HEK293T (cell line): ENCODE results near the gene MIOX.

Source experiments
- CTCF ChIA-PET: fragments of 350-600 bp; formaldehyde crosslinking; extraction: SDS; loops from one replicate; lab custom pipeline; 2021; ENCODE audit warnings: antibody characterized with exemption, inconsistent platforms; lab: Yijun Ruan, JAX
- POLR2A ChIA-PET: fragments of 350-600 bp; formaldehyde crosslinking; extraction: SDS; loops from one replicate; lab custom pipeline; 2020; ENCODE audit warnings: antibody characterized with exemption, inconsistent platforms; lab: Yijun Ruan, JAX
- DNase-seq: peaks from one replicate; pipeline ENCODE4 v3.0.0; 2012; ENCODE audit warnings: mixed read lengths; ENCODE audit errors: extremely low spot score
- ARNT ChIP-seq: fragments of 450-650 bp; IDR thresholded peaks from 2 replicates; pipeline ENCODE4 v1.6.1; 2017; ENCODE audit warnings: mild to moderate bottlenecking
- BHLHE40 ChIP-seq: fragments of 450-650 bp; IDR thresholded peaks from 2 replicates; pipeline ENCODE4 v1.6.1; 2016; ENCODE audit warnings: mild to moderate bottlenecking, moderate library complexity, borderline replicate concordance
- CTBP1 ChIP-seq: fragments of 450-650 bp; IDR thresholded peaks from 2 replicates; pipeline ENCODE4 v1.6.1; 2016; ENCODE audit warnings: borderline replicate concordance
- ELF4 ChIP-seq: fragments of 450-650 bp; IDR thresholded peaks from 2 replicates; pipeline ENCODE4 v1.6.1; 2017; ENCODE audit warnings: antibody characterized with exemption
- FOXA1 ChIP-seq: fragments of 450-650 bp; IDR thresholded peaks from 2 replicates; pipeline ENCODE4 v1.6.1; 2016; ENCODE audit warnings: mild to moderate bottlenecking
- FOXK2 ChIP-seq: fragments of 450-650 bp; IDR thresholded peaks from 2 replicates; pipeline ENCODE4 v1.6.1; 2016; ENCODE audit warnings: mild to moderate bottlenecking
- FOXM1 ChIP-seq: fragments of 450-650 bp; IDR thresholded peaks from 2 replicates; pipeline ENCODE4 v1.6.1; 2017; ENCODE audit warnings: mild to moderate bottlenecking, borderline replicate concordance
- HDGF ChIP-seq: fragments of 450-650 bp; IDR thresholded peaks from 2 replicates; pipeline ENCODE4 v1.6.1; 2017; ENCODE audit warnings: antibody characterized with exemption, borderline replicate concordance
- L3MBTL2 ChIP-seq: fragments of 450-650 bp; conservative IDR thresholded peaks from 2 replicates; pipeline ENCODE4 v1.6.1; 2016; ENCODE audit warnings: mild to moderate bottlenecking
- LEF1 ChIP-seq: fragments of 450-650 bp; IDR thresholded peaks from 2 replicates; pipeline ENCODE4 v1.6.1; 2017; ENCODE audit warnings: mild to moderate bottlenecking, borderline replicate concordance
- NFRKB ChIP-seq: fragments of 450-650 bp; IDR thresholded peaks from 2 replicates; pipeline ENCODE4 v1.6.1; 2016; ENCODE audit warnings: mild to moderate bottlenecking, moderate library complexity
- SP1 ChIP-seq: fragments of 450-650 bp; IDR thresholded peaks from 2 replicates; pipeline ENCODE4 v1.6.1; 2017
- SUZ12 ChIP-seq: fragments of 450-650 bp; IDR thresholded peaks from 2 replicates; pipeline ENCODE4 v1.6.1; 2016; ENCODE audit warnings: mild to moderate bottlenecking
- TARDBP ChIP-seq: fragments of 450-650 bp; IDR thresholded peaks from 2 replicates; pipeline ENCODE4 v1.6.1; 2016
- ZNF384 ChIP-seq: fragments of 450-650 bp; IDR thresholded peaks from 2 replicates; pipeline ENCODE4 v1.6.1; 2016
- TF ChIP-seq, protein P1 (sequence below): fragments of 450-650 bp; IDR thresholded peaks from 2 replicates; pipeline ENCODE4 v1.6.1; 2016

Gene MIOX

DNA sequence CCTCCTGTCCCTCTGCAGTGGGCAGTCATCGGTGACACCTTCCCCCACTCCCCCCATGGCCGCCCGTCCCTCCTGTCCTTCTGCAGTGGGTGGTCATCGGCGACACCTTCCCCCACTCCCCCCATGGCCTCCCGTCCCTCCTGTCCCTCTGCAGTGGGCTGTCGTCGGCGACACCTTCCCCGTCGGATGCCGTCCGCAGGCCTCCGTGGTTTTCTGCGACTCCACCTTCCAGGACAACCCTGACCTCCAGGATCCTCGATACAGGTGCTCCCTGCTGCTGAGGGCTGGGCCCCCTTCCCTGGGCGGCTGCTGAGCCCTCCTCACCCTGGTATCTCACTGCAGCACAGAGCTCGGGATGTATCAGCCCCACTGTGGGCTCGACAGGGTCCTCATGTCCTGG, 2.2 kb downstream of the MIOX start:
- CTCF ChIA-PET, result no interaction called here
- DNase-seq, result no peak
- TF ChIP-seq, protein P1, sequence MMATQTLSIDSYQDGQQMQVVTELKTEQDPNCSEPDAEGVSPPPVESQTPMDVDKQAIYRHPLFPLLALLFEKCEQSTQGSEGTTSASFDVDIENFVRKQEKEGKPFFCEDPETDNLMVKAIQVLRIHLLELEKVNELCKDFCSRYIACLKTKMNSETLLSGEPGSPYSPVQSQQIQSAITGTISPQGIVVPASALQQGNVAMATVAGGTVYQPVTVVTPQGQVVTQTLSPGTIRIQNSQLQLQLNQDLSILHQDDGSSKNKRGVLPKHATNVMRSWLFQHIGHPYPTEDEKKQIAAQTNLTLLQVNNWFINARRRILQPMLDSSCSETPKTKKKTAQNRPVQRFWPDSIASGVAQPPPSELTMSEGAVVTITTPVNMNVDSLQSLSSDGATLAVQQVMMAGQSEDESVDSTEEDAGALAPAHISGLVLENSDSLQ, result no peak
- no peak for TF ChIP-seq NFRKB
- no peak for TF ChIP-seq FOXA1
- TF ChIP-seq L3MBTL2, result no peak
- no peak for TF ChIP-seq LEF1
- TF ChIP-seq FOXK2, result no peak
- TF ChIP-seq ZNF384, result no peak
- TF ChIP-seq HDGF, result no peak
- no peak for TF ChIP-seq ELF4
- no peak for TF ChIP-seq BHLHE40
- no peak for TF ChIP-seq ARNT
- POLR2A ChIA-PET, result no interaction called here

DNA sequence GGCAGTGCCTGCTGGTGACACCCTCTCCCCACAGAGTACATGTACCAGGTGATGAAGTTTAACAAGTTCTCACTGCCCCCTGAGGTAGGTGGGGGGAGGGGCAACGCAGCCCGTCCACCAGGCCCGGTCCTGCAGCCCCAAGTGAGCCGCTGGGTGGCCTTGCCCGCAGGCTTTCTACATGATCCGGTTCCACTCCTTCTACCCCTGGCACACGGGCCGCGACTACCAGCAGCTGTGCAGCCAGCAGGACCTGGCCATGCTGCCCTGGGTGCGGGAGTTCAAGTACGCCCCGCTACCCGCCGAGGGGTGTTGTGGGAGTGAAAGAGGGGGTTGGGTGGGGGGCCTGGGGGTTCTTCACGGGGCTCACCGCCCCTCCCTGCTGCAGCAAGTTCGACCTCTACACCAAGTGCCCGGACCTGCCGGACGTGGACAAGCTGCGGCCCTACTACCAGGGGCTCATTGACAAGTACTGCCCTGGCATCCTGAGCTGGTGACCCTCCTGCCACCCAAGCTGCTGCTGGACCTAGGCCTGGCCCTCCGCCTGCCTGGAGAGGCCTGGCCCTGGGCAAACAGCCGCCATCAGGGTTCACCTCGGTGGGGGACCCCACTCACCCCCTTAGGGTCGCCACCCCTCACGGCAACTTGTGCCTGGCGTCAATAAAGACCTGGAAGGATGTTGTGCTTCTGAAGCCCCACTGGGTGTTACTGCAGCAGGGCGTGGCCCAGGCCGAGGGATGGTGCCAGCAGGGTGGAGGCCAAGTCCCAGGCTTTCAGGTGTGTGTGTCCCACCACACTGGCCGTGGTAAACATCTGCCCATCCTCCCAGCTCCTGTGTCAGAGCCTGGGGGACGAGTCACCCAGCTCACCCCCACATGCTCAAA, 2.9 kb downstream of the MIOX start:
- CTCF ChIA-PET, result interaction anchor here (0.8 kb wide), 1 partner anchor 9 kb away, joined by 4 read pairs; no protein-coding TSS in a partner anchor
- no peak for DNase-seq
- POLR2A ChIA-PET, result no interaction called here
- TF ChIP-seq FOXM1, result no peak
- TF ChIP-seq L3MBTL2, result no peak
- no peak for TF ChIP-seq HDGF
- TF ChIP-seq ARNT, result no peak
- TF ChIP-seq FOXK2, result no peak
- TF ChIP-seq, protein P1, result no peak
- TF ChIP-seq ZNF384, result no peak
- TF ChIP-seq LEF1, result no peak
- no peak for TF ChIP-seq FOXA1
- TF ChIP-seq NFRKB, result no peak
- TF ChIP-seq ELF4, result no peak
- no peak for TF ChIP-seq CTBP1
- TF ChIP-seq TARDBP, result no peak
- no peak for TF ChIP-seq BHLHE40

DNA sequence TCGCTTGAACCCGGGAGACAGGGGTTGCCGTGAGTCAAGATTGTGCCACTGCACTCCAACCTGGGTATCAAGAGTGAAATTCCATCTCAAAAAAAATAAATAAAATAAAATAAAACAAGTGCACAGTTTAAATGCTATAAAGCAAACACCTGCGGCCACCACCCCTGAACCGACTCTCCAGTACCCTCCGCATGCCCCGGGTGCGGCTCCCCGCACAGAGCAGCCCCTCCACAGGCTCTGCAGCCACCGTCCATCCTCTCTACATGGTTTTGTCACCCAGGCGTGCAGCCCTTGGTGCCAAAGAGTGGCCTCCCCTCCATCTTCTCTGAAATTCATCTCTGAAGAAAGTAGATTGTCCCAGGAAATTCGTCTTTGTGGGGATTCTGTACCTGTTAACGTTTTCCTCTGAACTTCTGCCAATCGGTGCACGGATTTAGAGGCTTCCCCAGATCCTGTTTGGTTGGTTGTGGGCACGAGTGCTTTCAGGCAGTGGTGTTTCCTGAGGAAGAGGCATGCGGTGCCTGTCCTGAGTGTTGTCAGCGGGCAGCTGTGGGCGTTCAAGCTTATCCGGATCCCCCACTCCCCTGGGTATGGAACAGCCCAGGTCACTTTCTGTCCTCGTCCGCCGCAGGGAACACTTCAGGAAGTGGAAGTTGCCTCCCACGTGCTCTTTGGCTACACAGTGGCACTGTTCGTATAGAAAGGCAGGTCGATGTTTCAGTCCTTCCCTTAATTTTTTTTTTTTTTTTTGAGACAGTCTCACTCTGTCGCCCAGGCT, 4.1 kb downstream of the MIOX start:
- ChIA-PET POLR2A (no interaction called here), CTCF (interaction anchor here (0.8 kb wide), 1 partner anchor 10 kb away, joined by 4 read pairs; no protein-coding TSS in a partner anchor)
- no peak for TF ChIP-seq FOXA1
- no peak for TF ChIP-seq NFRKB
- no peak for TF ChIP-seq TARDBP
- TF ChIP-seq FOXM1, result no peak
- no peak for TF ChIP-seq LEF1
- no peak for TF ChIP-seq ARNT

DNA sequence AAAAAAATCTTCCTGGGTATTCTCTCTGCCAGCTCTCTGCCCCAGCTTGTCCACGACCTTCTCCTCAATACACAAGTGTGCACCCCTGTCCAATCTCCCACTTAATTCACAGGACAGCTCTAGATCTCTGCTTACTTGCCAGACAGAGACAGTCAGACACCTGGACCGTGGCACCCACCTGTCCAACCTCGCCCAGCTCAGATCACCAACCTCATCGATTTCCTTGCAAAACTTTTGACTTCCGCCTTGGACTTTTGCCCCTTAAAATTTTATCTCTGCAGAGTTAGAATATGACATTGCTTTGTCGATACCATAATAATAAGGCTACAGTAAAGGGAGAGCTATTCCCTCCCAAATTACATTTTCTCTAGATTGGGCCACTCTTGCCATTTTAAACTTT, 10.4 kb downstream of the MIOX start:
- CTCF ChIA-PET, result interaction anchor here (0.5 to 1.8 kb wide), 5 partner anchors 25 to 276 kb away, joined by 3 to 12 read pairs (median 9); partner anchors contain the start of gene SCO2
- TF ChIP-seq ZNF384 (no peak), SUZ12 (no peak), SP1 (no peak), NFRKB (no peak), TARDBP (no peak)
- POLR2A ChIA-PET, result interaction anchor here (0.8 to 2.0 kb wide), 3 partner anchors 11 to 28 kb away, joined by 3 to 19 read pairs (median 5); partner anchors contain the start of genes LMF2, NCAPH2 and SCO2
- no peak for DNase-seq

More for the DNA sequence above, 4.1 kb downstream of the MIOX start:
- no peak for DNase-seq

DNA sequence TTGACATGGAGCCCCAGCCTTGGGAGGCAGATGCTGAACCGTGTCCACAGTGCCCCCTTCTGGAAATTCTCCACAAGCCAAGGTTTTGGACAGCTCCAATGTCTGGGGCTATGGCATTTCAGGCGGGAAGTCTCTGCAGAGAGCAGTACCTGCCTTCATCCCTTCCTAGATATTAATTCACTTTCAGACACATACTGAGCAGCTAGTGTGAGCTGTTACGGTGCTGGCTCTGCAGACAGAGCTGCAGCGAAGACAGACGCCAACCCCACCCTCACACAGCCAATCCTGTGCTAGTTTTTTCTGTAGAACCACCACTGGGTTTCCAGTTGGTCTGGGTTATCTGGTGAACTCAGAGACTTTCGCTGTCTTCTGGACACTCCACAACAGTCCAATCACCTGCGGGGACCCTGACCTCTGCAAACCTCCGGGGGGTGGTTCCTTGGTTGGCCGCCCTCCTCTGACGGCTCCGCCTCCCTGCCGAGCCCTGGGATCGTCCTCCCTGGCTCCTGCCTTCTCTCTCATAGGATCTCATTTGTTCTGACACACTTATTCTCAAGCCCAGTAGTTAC, 11.7 kb downstream of the MIOX start:
- DNase-seq, result peak; percentile 77
- ChIA-PET POLR2A (interaction anchor here (0.9 to 2.0 kb wide), 5 partner anchors 9 to 27 kb away, joined by 4 to 19 read pairs (median 4); partner anchors contain the start of genes LMF2, NCAPH2 and SCO2), CTCF (interaction anchor here (0.8 to 1.8 kb wide), 8 partner anchors 8 to 256 kb away, joined by 3 to 12 read pairs (median 4); partner anchors contain the start of genes LMF2, MIOX and NCAPH2)
- TF ChIP-seq, protein P1, result no peak
- TF ChIP-seq HDGF (no peak), BHLHE40 (no peak), FOXK2 (no peak), TARDBP (no peak), FOXA1 (no peak), NFRKB (no peak), ZNF384 (no peak), ELF4 (no peak), CTBP1 (no peak)
